ENCODE measurements around the gene CSHL1. TPM values are rescaled to one million over a fixed set of nuclear protein-coding genes. Genes with fewer than 3 reads are reported as not detected.
"Not testable (repeated sequence)": the region's sequence is repeated elsewhere in the genome, so short reads cannot be mapped to it uniquely, and the experiment has no call there.

CSHL1 gene
- total and polyA plus RNA-seq, 2 experiments from 2014 or later: 0.44 TPM; not detected in 1

DNA sequence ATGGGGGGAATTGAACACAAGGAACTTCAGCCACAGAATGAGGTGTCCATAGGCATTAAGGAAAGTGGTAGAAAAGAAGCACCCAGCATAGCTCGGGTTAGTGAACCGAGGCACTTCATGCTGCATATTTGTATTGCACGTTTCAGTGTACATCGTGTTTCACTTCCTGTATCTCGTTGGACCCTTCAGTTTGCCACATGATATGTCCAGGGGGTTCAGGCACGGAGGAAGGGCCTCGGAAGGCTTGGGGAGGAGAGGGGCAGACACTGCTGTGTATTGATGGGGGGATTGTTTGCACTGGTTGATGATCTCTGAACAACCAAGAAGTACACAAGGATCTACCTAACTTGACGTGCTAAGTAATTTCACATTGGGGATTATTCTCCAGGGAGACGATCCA is 11.3 kb upstream of the CSHL1 start:
- not testable (repeated sequence) for H3K27me3 ChIP-seq (ENCODE audit: insufficient read depth); DNase-seq (ENCODE audit: low spot score); H3K4me3 Mint-ChIP-seq; H4K20me1 ChIP-seq (replicated peaks; ENCODE audit: insufficient read depth); H3K9me2 ChIP-seq (ENCODE audit: insufficient read depth); H3K4me3 ChIP-seq; H3K4me2 ChIP-seq; ATAC-seq; H2AFZ ChIP-seq; H3K4me1 ChIP-seq (ENCODE audit: insufficient read depth); H3K36me3 Mint-ChIP-seq (ENCODE audit: low read depth); H3K36me3 ChIP-seq (ENCODE audit: insufficient read depth); H3K9me3 Mint-ChIP-seq; H3K79me2 ChIP-seq (replicated peaks; ENCODE audit: insufficient read depth); H3K27ac ChIP-seq (ENCODE audit: low read depth); H3F3A ChIP-seq (replicated peaks; ENCODE audit: low read depth); H3K27ac Mint-ChIP-seq
- H3K4me1 Mint-ChIP-seq: peaks cover 19% of the 10 kb centered on the region
- peaks cover 18% of the 10 kb centered on the region for H3K27me3 Mint-ChIP-seq (ENCODE audit: insufficient read depth, low read depth, poor library complexity)

- H3K36me3 Mint-ChIP-seq (ENCODE audit: low read depth); H3K27me3 ChIP-seq (ENCODE audit: insufficient read depth); H3K27ac Mint-ChIP-seq; H3K4me3 Mint-ChIP-seq; H3F3A ChIP-seq (replicated peaks; ENCODE audit: low read depth); H3K4me1 ChIP-seq (ENCODE audit: insufficient read depth); H3K79me2 ChIP-seq (replicated peaks; ENCODE audit: insufficient read depth); H3K9me3 Mint-ChIP-seq; H3K27ac ChIP-seq (ENCODE audit: low read depth); H2AFZ ChIP-seq; H3K4me2 ChIP-seq; H4K20me1 ChIP-seq (replicated peaks; ENCODE audit: insufficient read depth); H3K36me3 ChIP-seq (ENCODE audit: insufficient read depth); DNase-seq (ENCODE audit: low spot score); H3K4me3 ChIP-seq; H3K9me2 ChIP-seq (ENCODE audit: insufficient read depth); ATAC-seq: not testable (repeated sequence)
- Mint-ChIP-seq H3K27me3 (ENCODE audit: insufficient read depth, low read depth, poor library complexity) (peaks cover 25% of the 10 kb centered on the region), H3K4me1 (peaks cover 22% of the 10 kb centered on the region)
Observed at GRCh38 chr17:63920779-63921178, 9.7 kb upstream of the CSHL1 start.

- H3K4me1 ChIP-seq (ENCODE audit: insufficient read depth); H3K27ac ChIP-seq (ENCODE audit: low read depth); H3K27ac Mint-ChIP-seq; H3K27me3 ChIP-seq (ENCODE audit: insufficient read depth); H3K4me2 ChIP-seq; H2AFZ ChIP-seq; H3K36me3 Mint-ChIP-seq (ENCODE audit: low read depth); H3K9me2 ChIP-seq (ENCODE audit: insufficient read depth); H3K9me3 Mint-ChIP-seq; H3K79me2 ChIP-seq (replicated peaks; ENCODE audit: insufficient read depth); H3K36me3 ChIP-seq (ENCODE audit: insufficient read depth); DNase-seq (ENCODE audit: low spot score); ATAC-seq; H3K4me3 ChIP-seq; H3F3A ChIP-seq (replicated peaks; ENCODE audit: low read depth); H4K20me1 ChIP-seq (replicated peaks; ENCODE audit: insufficient read depth); H3K4me3 Mint-ChIP-seq: not testable (repeated sequence)
- Mint-ChIP-seq H3K4me1 (peaks cover 22% of the 10 kb centered on the region), H3K27me3 (ENCODE audit: insufficient read depth, low read depth, poor library complexity) (peaks cover 25% of the 10 kb centered on the region)
Observed at GRCh38 chr17:63920050-63920449, 9.0 kb upstream of the CSHL1 start.

- H3K36me3 ChIP-seq (ENCODE audit: insufficient read depth): no peaks in the 10 kb centered on the region
- H3K9me2 ChIP-seq (ENCODE audit: insufficient read depth): no peaks in the 10 kb centered on the region
- TF ChIP-seq CREB1 (CRISPR knock-in tag; IDR thresholded peaks at IDR 0.05; ENCODE audit: low read depth) (no peak), STAT1 (IDR thresholded peaks at IDR 0.05; ENCODE audit: unreplicated experiment) (no peak), POLR2AphosphoS5 (IDR thresholded peaks at IDR 0.05; ENCODE audit: low read depth) (no peak)
- TF ChIP-seq, protein P1, sequence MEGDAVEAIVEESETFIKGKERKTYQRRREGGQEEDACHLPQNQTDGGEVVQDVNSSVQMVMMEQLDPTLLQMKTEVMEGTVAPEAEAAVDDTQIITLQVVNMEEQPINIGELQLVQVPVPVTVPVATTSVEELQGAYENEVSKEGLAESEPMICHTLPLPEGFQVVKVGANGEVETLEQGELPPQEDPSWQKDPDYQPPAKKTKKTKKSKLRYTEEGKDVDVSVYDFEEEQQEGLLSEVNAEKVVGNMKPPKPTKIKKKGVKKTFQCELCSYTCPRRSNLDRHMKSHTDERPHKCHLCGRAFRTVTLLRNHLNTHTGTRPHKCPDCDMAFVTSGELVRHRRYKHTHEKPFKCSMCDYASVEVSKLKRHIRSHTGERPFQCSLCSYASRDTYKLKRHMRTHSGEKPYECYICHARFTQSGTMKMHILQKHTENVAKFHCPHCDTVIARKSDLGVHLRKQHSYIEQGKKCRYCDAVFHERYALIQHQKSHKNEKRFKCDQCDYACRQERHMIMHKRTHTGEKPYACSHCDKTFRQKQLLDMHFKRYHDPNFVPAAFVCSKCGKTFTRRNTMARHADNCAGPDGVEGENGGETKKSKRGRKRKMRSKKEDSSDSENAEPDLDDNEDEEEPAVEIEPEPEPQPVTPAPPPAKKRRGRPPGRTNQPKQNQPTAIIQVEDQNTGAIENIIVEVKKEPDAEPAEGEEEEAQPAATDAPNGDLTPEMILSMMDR (conservative IDR thresholded peaks at IDR 0.05; ENCODE audit: low read depth in 2 of 2): peak; percentile 84 to 92
- H3K27ac ChIP-seq (ENCODE audit: low read depth): no peak overlapping the region
- Mint-ChIP-seq H3K9me3 (no peaks in the 10 kb centered on the region), H3K36me3 (ENCODE audit: low read depth) (no peaks in the 10 kb centered on the region), H3K27ac (no peak overlapping the region), H3K27me3 (ENCODE audit: insufficient read depth, low read depth, poor library complexity) (peaks cover 25% of the 10 kb centered on the region), H3K4me3 (peak overlapping the region; percentile 39; the same call in 1 of the 3 replicates), H3K4me1 (peaks cover 22% of the 10 kb centered on the region)
- no peak overlapping the region for H3K4me2 ChIP-seq
- no peaks in the 10 kb centered on the region for H4K20me1 ChIP-seq (replicated peaks; ENCODE audit: insufficient read depth)
- no peak overlapping the region for H3K4me3 ChIP-seq
- 0 out of 2 replicates have a peak, but pooled peaks cover 4% of the 10 kb centered on the region for H3K4me1 ChIP-seq (ENCODE audit: insufficient read depth)
- H3K79me2 ChIP-seq (replicated peaks; ENCODE audit: insufficient read depth): no peaks in the 10 kb centered on the region
- no peaks in the 10 kb centered on the region for H3K27me3 ChIP-seq (ENCODE audit: insufficient read depth)
- ATAC-seq (peak; percentile 96), DNase-seq (ENCODE audit: low spot score) (peak; percentile 82)
- H3F3A ChIP-seq (replicated peaks; ENCODE audit: low read depth): no peaks in the 10 kb centered on the region
- H2AFZ ChIP-seq: 0 out of 2 replicates have a peak overlapping the region, but pooled peaks have one; percentile 86
Observed at GRCh38 chr17:63919311-63919723, 8.3 kb upstream of the CSHL1 start.

- Histone ChIP-seq H3K4me3 (peak within 1 kb of the TSS; percentile 54), H3K4me2 (peak within 1 kb of the TSS; percentile 79), H2AFZ (peak within 1 kb of the TSS; percentile 87)
- not testable (repeated sequence) for H3K36me3 Mint-ChIP-seq (ENCODE audit: low read depth); DNase-seq (ENCODE audit: low spot score); H3K27me3 ChIP-seq (ENCODE audit: insufficient read depth); H3K36me3 ChIP-seq (ENCODE audit: insufficient read depth); ATAC-seq; H3K4me1 ChIP-seq (ENCODE audit: insufficient read depth); H3K27ac Mint-ChIP-seq; H3F3A ChIP-seq (replicated peaks; ENCODE audit: low read depth); H4K20me1 ChIP-seq (replicated peaks; ENCODE audit: insufficient read depth); H3K9me2 ChIP-seq (ENCODE audit: insufficient read depth); H3K79me2 ChIP-seq (replicated peaks; ENCODE audit: insufficient read depth); H3K27ac ChIP-seq (ENCODE audit: low read depth); H3K9me3 Mint-ChIP-seq
- Mint-ChIP-seq H3K4me3 (peak within 1 kb of the TSS; percentile 50; the same call in 2 of the 3 replicates), H3K27me3 (ENCODE audit: insufficient read depth, low read depth, poor library complexity) (peaks cover 25% of the 10 kb centered on the region), H3K4me1 (peaks cover 22% of the 10 kb centered on the region)
Observed at GRCh38 chr17:63918789-63919305, 7.8 kb upstream of the CSHL1 start, which contains the start of gene GH1. GH1 (minus strand) TSS chr17:63918839; CDS start chr17:63918776, 63 bp downstream.
